Measurements from ENCODE around the gene ASF1B. TPM values are rescaled to one million over a fixed set of nuclear protein-coding genes. Genes with fewer than 3 reads are reported as not detected.

Gene ASF1B
- total and polyA plus RNA-seq, 2 experiments from 2014 or later = 33.3 to 36.9 TPM

- no peak for DNase-seq (ENCODE audit: low spot score)
These were observed 19.0 kb upstream of the ASF1B start for GRCh38 chr19:14155371-14155770.

GRCh38 chr19:14152713-14153112, 16.3 kb upstream of the ASF1B start:
- no peak for ATAC-seq
- Mint-ChIP-seq H3K36me3 (ENCODE audit: low read depth) (peaks cover 48% of the 10 kb centered on the region), H3K4me3 (no peak overlapping the region), H3K9me3 (no peaks in the 10 kb centered on the region; the same call in 2 of the 3 replicates), H3K27ac (no peak overlapping the region), H3K27me3 (ENCODE audit: insufficient read depth, low read depth, poor library complexity) (peaks cover 24% of the 10 kb centered on the region), H3K4me1 (peaks cover 23% of the 10 kb centered on the region)
- H3K27ac ChIP-seq (ENCODE audit: low read depth) = no peak overlapping the region
- H3K36me3 ChIP-seq (ENCODE audit: insufficient read depth) = peaks cover 6% of the 10 kb centered on the region; the same call in 1 of the 2 replicates
- H3K9me2 ChIP-seq (ENCODE audit: insufficient read depth) = no peaks in the 10 kb centered on the region
- no peaks in the 10 kb centered on the region for H3K27me3 ChIP-seq (ENCODE audit: insufficient read depth)
- peaks cover 15% of the 10 kb centered on the region; the same call in 1 of the 2 replicates for H3F3A ChIP-seq (replicated peaks; ENCODE audit: low read depth)
- H3K4me3 ChIP-seq = no peak overlapping the region
- no peak for DNase-seq (ENCODE audit: low spot score)
- H2AFZ ChIP-seq = no peak overlapping the region
- no peak overlapping the region for H3K4me2 ChIP-seq
- H3K4me1 ChIP-seq (ENCODE audit: insufficient read depth) = peaks cover 24% of the 10 kb centered on the region; the same call in 1 of the 2 replicates
- H3K79me2 ChIP-seq (replicated peaks; ENCODE audit: insufficient read depth) = no peaks in the 10 kb centered on the region
- peaks cover 2% of the 10 kb centered on the region for H4K20me1 ChIP-seq (replicated peaks; ENCODE audit: insufficient read depth)
- TF ChIP-seq POLR2AphosphoS5 (IDR thresholded peaks at IDR 0.05; ENCODE audit: low read depth) = no peak
- TF ChIP-seq, protein P1, sequence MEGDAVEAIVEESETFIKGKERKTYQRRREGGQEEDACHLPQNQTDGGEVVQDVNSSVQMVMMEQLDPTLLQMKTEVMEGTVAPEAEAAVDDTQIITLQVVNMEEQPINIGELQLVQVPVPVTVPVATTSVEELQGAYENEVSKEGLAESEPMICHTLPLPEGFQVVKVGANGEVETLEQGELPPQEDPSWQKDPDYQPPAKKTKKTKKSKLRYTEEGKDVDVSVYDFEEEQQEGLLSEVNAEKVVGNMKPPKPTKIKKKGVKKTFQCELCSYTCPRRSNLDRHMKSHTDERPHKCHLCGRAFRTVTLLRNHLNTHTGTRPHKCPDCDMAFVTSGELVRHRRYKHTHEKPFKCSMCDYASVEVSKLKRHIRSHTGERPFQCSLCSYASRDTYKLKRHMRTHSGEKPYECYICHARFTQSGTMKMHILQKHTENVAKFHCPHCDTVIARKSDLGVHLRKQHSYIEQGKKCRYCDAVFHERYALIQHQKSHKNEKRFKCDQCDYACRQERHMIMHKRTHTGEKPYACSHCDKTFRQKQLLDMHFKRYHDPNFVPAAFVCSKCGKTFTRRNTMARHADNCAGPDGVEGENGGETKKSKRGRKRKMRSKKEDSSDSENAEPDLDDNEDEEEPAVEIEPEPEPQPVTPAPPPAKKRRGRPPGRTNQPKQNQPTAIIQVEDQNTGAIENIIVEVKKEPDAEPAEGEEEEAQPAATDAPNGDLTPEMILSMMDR (conservative IDR thresholded peaks at IDR 0.05; ENCODE audit: low read depth in 2 of 2) = no peak
- TF ChIP-seq ZNF114 (CRISPR knock-in tag; IDR thresholded peaks at IDR 0.05) = no peak
- no peak for TF ChIP-seq JUNB (IDR thresholded peaks at IDR 0.05; ENCODE audit: unreplicated experiment)
- no peak for TF ChIP-seq EZH2phosphoT487 (IDR thresholded peaks at IDR 0.05; ENCODE audit: unreplicated experiment)
- no peak for TF ChIP-seq ZNF462 (CRISPR knock-in tag; IDR thresholded peaks at IDR 0.05)

More at GRCh38 chr19:14155371-14155770, 19.0 kb upstream of the ASF1B start:
- no peaks in the 10 kb centered on the region for H3K4me1 ChIP-seq (ENCODE audit: insufficient read depth)
- H3K4me3 ChIP-seq = no peak overlapping the region
- H3K27ac Mint-ChIP-seq = no peak overlapping the region
- no peak for TF ChIP-seq JUNB (IDR thresholded peaks at IDR 0.05; ENCODE audit: unreplicated experiment)
- no peak for TF ChIP-seq NANOG (IDR thresholded peaks at IDR 0.05; ENCODE audit: borderline replicate concordance)
- TF ChIP-seq, protein P1 (conservative IDR thresholded peaks at IDR 0.05; ENCODE audit: low read depth in 2 of 2) = no peak
- TF ChIP-seq, protein P2, sequence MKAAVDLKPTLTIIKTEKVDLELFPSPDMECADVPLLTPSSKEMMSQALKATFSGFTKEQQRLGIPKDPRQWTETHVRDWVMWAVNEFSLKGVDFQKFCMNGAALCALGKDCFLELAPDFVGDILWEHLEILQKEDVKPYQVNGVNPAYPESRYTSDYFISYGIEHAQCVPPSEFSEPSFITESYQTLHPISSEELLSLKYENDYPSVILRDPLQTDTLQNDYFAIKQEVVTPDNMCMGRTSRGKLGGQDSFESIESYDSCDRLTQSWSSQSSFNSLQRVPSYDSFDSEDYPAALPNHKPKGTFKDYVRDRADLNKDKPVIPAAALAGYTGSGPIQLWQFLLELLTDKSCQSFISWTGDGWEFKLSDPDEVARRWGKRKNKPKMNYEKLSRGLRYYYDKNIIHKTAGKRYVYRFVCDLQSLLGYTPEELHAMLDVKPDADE (IDR thresholded peaks at IDR 0.05) = no peak
- no peak for TF ChIP-seq EZH2 (IDR thresholded peaks at IDR 0.05; ENCODE audit: low read depth, unreplicated experiment)
- H3K4me2 ChIP-seq = no peak overlapping the region
- H3K27me3 Mint-ChIP-seq (ENCODE audit: insufficient read depth, low read depth, poor library complexity) = peaks cover 7% of the 10 kb centered on the region
- H3K9me3 Mint-ChIP-seq = no peaks in the 10 kb centered on the region
- peaks cover 8% of the 10 kb centered on the region; the same call in 1 of the 2 replicates for H3K36me3 ChIP-seq (ENCODE audit: insufficient read depth)
- no peak overlapping the region for H3K4me3 Mint-ChIP-seq
- no peak overlapping the region for H3K27ac ChIP-seq (ENCODE audit: low read depth)
- H4K20me1 ChIP-seq (replicated peaks; ENCODE audit: insufficient read depth) = no peaks in the 10 kb centered on the region; the same call in 1 of the 2 replicates
- H3K79me2 ChIP-seq (replicated peaks; ENCODE audit: insufficient read depth) = no peaks in the 10 kb centered on the region
- H3K27me3 ChIP-seq (ENCODE audit: insufficient read depth) = no peaks in the 10 kb centered on the region
- H3K9me2 ChIP-seq (ENCODE audit: insufficient read depth) = no peaks in the 10 kb centered on the region
- no peak for ATAC-seq
- peaks cover 68% of the 10 kb centered on the region for H3K36me3 Mint-ChIP-seq (ENCODE audit: low read depth)
- peaks cover 3% of the 10 kb centered on the region; the same call in 1 of the 3 replicates for H3K4me1 Mint-ChIP-seq
- no peak overlapping the region for H2AFZ ChIP-seq
- H3F3A ChIP-seq (replicated peaks; ENCODE audit: low read depth) = peaks cover 7% of the 10 kb centered on the region; the same call in 1 of the 2 replicates

All from GM23338 (cell line).